NCI-H1417 (cell line): ENCODE data around the gene TMEM255A.
A peak's percentile ranks its signal among the peaks of the same experiment; 100 is the strongest.
"Not testable (repeated sequence)": the region's sequence is repeated elsewhere in the genome, so short reads cannot be mapped to it uniquely, and the experiment has no call there.

Experiments used
- DNase-seq, 3 experiments: peaks; one replicate each; lab custom pipeline; 2025; lab: John Stamatoyannopoulos, UW

TMEM255A gene

DNA sequence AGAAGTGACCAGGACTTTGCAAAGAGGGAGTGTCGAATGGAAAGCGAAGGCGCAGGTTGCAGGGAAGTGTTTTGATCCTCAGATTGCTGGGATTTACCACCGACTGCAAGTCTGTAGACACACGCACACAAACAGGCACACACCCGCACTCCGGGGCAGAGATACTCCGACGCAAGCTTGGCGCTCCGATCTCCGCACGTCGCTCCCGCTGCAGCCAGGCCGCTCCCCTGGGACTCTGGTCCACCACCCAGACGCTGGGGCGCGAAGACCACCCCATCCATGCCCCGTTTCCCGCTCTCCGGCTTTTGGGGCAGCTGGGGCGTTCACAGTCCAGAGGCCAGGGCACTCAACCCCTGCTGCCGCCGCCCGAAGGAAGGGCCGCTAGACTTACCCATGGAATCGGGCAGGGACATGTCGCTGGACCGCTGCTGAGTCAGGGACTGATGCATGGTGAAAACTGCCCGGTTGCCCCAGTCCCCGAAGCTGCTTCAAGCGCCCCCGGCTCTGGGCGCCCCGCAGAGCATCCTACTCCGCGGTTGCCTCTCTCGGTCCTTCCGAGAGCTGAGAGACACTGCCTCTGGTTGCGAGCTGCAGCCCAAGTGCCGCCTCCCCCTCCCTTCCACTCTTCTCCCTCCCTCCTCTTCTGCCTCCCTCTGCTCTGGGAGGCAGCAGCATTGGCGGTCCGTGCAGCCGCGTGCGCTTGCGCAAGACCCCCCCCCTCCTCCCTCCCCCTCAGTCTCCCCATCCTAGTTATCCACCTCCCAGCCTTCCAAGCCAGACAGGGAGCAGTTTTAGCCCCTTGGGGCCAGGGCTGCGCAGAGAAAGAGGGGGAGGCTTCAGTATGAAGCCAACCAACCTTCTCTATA lies at the start of gene TMEM255A:
TMEM255A (minus strand) TSS at position 601 of the 866 bp plus-strand sequence; CDS start at position 449, 152 bp downstream.
- DNase-seq: peak in 2 of 3 experiments; percentile 65 to 76

DNA sequence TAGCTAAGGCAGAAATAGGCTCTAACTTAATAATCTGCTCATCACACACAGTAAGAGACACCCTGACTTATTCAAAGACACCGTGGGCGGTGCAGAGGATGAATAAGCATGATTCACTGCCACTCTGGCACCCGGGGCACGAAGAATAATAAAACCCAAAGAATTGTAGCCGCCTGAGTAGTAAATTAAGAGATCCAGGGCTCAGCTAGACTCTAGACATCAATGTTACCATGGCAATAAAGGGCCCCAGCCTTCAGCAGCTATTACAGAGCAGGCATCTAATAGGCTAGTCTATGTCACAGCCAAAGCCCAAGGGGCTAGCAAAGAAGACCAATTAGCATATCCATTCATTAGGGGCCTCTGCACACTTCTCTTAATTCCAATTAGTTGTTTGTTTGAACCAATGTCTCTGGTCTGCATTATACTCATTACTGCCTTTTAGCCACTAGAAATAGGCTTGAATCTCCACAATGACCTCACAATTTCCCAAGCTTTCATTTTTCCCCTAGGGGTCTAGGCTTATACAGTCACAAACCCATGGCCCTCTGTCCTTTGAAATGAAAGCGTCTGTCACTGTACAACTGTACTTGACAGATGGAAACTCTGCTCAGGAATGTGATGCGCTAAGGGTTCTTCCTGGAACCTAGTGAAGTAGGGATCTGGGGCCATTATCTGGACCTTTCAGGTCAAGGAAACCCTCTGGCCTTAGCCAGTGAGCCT lies 47.6 kb upstream of the TMEM255A start:
- peak in 2 of 3 experiments; percentile 14 to 71 for DNase-seq

DNA sequence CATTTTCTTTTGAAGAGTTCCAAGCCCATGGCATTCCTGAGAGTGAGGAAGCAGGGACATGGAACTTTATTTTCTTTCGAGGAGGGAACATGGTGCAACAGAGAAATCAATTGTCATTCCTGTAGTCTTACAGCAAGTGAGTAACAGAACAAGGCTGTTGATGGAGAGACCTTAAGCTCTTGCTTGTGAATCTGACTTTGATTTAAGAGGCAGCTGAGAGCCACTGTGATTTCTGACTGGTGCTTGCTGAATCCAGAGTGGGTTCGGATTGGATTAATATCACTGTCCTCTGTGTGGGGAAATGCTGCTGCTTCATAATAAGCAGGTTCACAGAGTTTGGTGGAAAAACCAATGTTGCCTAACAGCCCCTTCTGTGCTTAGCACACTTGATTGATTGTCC lies 45.9 kb upstream of the TMEM255A start:
- no peak for DNase-seq

DNA sequence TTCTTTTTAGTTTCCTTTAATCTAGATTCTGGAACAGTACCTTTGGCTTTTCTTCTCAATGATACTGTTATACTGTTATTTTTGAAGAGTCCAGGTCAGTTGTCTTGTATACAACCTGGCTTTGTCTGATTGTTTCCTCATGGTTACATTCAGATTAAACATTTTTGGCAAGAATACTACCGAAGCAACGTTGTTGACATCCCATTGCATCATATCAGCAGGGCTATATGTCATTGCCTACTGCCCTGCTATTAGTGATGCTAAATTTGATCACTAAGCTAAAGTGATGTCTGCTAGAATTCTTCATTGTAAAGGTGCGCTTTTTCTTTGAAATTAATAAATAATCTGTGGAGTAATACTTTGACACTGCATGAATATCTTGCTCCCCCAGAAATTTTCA lies 44.8 kb upstream of the TMEM255A start:
- no peak for DNase-seq

DNA sequence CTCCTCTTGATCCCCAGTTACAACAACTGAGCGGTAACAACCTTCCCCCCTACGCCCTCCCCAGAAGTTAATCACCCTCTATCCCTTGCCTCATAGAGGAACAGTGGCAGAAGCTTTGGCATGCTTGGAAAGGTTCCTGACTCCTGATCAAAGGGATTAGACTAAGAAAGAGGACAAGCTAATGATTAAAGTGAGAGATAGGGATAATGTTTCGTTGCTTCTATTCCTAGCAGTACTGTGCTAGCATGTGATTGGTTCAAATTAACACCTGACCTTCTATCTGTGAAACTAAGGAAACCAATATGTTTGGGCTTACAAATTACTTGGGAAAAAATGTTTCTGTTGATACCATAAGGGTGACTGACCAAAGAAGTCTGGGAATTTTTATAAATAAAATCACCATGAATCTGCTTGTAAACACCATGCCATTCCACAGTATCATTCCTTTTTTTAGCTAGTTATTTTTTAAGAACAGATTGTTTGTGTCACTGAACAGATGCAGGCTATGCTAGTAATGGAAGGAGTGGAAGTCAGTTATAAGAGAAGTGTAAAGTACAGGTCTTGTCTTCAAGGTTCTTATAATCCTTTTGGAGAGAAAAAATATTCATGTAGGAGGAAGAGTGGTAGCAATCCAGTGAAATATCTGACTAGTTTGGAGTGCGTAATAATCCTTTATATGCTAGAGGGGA lies 39.3 kb upstream of the TMEM255A start:
- no peak for DNase-seq

DNA sequence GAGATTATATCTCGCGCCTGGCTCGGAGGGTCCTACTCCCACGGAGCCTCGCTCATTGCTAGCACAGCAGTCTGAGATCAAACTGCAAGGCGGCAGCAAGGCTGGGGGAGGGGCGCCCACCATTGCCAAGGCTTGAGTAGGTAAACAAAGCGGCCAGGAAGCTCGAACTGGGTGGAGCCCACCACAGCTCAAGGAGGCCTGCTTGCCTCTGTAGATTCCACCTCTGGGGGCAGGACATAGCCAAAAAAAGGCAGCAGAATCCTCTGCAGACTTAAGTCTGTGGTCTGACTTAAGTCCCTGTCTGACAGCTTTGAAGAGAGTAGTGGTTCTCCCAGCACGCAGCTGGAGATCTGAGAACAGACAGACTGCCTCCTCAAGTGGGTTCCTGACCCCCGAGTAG lies 33.3 kb upstream of the TMEM255A start:
- DNase-seq: not testable (repeated sequence)

DNA sequence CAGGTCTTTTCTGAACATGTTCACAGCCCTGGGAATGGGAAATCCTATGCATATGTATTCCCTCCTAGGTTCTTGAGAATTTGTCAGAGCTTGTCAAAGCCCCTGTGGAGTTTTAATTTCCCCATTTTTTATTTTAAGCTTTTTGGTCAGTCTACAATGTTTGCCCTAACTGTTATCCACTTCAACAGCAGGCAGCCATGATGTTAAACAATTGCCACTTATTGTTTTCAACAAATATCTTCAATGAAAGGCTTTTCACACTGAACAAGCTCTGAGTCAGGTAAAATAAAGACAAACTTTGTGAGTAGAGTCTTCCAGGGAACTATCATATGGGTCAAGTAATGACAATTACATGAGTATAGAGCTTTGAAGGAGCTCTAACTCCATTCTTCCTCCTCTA lies 25.6 kb upstream of the TMEM255A start:
- no peak for DNase-seq

DNA sequence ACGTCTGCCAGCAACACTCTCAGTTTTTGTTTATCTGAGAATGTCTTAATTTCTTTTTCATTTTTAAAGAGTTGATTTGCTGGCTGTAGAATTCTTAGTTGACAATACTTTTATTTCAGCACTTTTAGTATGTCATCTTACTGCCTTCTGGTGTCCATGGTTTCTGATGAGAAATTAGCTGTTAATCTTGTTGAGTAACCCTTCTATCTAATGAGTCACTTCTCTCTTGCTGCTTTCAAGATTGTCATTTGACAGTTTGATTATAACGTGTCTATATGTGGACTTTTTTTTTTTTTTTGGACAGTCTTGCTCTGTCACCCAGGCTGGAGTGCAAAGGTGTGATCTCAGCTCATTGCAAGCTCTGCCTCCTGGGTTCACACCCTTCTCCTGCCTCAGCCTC lies 24.0 kb upstream of the TMEM255A start:
- DNase-seq: no peak

DNA sequence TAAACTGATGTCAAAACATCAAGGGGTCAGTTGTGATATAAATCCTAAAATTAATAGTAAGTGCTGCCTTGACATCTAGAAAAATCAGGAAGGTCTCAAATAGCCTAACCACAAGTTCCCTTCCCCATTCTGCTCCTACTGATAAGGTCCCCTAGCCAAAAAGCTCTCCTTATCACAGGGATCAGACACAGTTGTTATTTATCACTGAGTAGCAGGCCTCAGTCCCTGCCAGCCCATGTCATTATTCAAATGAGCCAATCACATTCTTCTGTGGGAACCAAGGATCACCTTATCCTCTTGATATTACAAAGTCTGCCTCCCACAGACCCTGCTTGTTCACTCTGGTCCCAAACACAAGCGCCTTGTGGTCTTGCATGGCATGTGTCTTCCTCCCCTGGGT lies 23.3 kb upstream of the TMEM255A start:
- DNase-seq: no peak

DNA sequence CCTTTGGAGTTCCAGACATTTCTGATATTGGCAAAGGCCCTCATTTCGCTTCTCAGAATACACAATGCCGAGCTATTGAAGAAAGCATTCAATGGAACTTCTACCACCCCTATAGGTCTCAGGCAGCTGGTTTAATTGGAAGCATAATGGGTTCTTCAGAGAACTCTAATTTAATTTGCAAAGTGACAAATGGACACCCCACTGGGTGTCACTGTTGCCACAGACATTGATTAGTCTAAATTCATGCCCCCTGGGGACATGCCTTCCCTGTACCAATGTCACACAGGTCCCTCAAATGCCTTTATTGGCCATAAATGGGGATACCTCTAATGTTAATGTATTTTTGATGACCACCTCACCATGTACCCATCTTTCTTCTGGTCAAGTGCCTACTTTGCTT lies 22.9 kb upstream of the TMEM255A start:
- DNase-seq: peak in 1 of 3 experiments; percentile 54

DNA sequence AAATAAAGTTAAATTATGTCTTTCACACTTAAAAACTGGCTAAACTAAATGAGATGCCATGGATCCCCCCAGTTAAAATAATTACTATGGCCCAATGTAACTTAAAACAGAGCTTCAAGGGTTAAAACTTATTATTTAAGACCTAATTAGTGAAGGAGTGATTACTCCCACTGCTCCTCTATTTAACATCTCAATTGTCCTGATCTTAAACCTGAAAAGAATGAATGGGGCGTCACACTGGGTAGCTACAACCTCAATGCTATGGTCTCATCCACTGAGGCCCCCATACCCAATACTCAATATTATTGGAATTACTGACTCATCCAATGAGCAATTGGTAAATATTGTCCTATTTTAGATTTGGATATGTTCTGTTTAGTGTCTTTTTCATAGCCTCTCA lies 21.1 kb upstream of the TMEM255A start:
- no peak for DNase-seq

DNA sequence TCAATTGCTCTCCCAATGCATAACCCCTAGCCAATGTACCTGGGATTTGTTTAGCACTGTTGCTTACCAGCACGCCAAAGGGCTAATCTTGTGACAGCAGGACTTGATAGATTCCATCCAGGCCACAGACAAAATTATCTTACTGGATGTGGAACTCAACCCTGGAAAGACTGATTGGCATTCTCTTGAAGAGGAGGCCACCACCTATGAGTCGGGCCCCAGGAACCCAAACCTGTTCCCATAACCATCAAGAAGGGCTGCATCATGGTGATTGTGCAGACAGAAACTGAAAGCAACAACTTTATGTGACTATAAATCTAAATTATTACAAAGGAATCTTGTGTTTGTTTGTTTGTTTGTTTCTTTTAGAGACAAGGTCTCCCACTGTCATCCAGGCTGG lies 19.9 kb upstream of the TMEM255A start:
- DNase-seq: no peak

DNA sequence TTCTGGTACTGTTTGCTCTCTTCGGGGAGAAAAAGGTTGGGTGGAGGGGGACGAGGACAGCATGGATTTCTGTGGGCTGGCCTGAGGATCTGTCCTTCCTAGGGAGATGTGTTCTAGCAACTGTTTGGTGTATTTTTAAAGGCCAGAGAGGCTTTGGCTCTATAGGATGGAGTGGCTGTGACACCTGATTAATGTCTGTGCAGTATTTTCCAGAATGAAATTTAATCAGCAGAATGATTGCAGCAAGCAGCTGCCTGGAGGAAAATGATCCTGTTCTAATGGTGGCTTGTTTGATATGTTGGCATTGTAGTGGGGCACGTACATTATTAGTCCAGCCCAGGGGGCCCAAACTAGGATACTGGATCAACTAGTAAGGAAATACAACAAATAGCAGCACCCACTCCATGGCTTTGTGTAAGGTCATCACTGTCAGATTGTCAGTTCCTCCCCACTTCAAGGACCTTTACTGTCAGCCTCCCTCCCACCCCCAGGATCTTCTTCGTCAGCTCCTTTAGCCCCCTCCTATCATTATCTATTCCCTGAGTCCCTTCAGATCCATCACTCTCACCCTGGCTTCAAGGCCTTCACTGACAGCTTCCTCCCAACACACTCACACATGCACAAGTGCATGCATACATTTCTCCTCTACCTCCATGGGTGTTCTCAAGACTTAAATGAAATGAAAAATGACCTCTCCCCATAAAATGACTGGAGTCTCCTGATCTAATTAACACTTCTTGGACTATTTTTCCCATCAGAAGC lies 10.4 kb upstream of the TMEM255A start:
- DNase-seq: peak in 1 of 3 experiments; percentile 40

DNA sequence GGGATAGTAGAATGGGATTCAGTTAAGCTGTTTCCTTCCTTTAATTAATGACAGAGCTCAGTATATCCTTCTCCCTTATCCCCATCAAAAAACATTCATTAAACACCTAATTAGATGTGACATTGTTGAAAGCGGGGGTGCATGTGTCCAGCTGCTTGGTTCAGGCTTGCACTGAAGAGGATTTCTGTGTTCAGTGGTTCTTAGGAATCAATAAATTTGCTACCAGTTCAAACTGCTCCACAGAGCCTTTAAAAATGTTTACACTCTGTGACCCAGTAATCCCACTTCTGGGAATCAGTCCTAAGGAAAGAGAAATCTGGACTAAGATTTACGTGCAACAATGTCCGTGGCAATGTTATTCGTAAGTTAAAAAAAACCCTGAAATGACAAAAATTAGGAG lies 7.2 kb upstream of the TMEM255A start:
- no peak for DNase-seq

DNA sequence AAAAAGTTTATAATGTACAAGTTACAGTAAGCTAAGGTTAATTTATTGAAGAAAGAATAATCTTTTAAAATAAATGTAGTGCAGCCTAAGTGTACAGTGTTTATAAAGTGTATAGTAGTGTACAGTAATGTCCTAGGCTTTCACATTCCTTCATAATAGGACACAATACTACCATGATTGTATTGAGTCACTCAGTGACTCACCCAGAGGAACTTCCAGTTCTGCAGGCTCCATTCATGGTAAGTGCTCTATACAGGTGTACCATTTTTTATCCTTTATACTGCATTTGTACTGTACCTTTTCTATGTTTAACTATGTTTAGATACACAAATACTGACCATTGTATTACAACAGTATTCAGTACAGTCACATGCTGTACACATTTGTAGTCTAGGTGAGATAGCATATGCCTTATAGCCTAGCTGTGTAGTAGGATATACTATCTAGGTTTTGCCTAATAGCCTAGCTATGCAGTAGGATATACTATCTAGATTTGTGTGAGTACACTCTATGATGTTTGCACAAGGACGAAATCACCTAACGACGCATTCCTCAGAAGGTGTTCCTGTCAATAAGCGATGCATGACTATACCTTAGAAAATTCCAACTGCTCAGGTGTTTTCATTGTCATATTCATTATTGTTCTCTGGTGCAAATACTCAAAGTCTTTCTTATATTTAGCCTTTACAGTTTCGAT lies 5.5 kb upstream of the TMEM255A start:
- DNase-seq: no peak

DNA sequence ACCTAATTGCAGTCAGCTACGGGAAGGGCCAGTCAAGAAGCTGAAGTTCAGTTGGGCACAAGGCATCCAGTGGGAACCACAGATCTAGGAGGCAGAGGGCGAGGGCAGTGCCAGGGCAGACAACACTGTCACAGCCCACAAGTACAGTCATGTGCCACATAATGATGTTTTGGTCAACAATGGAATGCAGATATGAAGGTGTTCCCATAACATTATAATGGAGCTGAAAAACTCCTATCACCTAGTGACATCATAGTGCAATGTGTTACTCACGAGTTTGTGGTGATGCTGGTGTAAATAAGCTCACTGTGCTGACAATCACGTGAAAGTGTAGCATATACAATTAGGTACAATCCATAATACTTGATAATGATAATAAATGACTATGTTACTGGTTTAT lies 4.5 kb upstream of the TMEM255A start:
- DNase-seq: no peak

DNA sequence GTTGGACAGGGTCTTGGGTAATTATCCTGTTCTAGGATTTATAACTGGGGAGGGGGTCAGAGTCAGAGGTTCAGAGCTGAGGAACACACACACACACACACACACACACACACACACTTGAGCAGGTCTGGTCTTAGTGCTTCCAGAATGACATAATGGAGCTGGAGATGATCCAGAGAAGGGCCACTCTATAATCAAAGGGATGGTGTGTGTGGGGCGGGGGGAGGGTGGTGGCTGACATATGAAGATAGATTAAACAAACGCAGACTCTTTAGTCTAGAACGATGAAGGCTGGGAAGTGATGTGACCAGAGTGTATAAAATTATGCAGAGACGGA lies 434 bp upstream of the TMEM255A start:
- peak in 2 of 3 experiments; percentile 9 to 73 for DNase-seq

DNA sequence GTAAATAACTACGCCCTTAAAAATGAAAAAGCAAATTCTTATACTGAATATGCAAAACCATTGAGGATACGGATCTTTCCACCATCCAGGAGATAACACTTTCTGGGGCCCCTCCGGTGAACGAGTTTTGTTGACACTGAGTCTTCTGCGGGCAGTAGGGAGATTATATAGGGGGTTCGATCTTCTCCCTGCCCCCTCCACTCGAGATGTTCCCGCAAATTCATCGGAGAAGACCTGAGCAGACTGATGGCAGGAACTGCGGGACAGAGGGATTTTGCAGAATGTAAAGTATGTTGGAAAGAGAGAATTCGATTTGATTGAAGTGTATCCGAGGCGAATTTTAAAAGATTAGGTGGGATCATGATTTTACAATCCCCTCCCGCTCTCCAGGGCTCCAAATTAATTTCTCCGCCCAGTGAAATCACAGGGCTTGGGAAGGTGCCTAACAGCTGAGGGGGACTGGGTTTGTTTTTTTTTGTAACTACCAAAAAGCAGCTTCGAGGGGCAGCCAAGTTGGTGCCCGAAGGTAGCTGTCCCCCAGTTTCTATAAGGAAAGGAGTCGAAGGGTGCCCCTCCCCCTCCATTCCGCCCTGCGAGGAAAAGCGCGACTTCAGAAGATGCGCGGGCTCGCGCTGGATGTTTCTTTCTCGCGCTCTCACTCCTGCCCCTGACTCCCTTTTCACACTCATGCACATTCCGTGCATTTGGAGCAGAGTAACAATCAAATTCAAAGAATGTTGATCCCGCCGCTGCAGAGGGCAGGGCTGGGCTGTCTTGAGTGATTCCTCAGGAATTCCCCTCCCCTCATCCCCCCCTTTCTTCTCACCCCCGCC lies 1.2 kb downstream of the TMEM255A start:
- peak in 2 of 3 experiments; percentile 18 to 42 for DNase-seq

DNA sequence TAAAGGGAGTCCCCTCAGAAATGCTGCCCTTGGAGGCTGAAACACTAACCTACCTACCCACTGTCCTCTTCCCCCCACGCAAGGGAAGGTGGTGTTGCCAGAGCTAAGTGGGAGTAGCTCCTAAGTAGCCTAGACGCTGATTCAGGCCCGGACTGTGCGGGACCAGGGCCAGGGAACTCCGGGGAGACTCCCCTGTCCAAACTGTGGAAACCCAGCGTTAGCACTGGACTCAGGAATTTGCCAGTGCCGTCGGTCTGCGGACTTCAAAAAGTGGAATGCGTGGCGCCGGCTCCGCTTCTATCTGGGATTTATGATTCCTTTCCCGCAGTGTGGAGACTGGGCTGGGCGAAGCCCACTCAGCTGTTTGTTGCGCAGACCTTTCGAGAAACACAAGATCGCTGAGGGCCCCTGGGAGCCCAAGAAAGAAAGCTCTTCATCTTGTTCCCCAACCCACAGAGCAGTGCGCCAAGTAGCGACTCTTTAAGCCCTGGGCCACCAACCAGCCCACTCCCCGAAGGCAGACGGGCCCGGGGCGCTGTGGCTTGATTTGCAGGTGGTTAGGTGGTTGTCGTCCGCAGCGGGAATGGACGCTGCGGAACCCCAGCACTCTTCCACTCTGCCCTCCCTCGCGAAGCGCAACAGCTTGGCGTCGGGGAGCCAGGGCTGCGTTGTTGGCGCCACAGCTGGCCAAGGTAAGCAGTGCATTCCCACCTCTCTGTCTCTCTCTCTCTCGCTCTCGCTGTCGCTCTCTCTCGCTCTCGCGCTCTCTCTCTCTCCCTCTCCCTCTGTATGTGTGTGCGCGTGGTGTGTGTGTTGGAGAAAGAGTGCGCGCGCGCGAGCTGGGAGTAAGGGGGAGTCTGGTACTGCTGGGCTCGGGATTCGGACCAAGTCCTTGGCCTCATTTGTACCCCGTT lies 2.0 kb downstream of the TMEM255A start:
- peak in 1 of 3 experiments; percentile 23 for DNase-seq
